NCI-H1092 treated with DMSO at 0.1 percent for 48 hours (cell line): Measurements from ENCODE around the gene UROC1.

ENCODE experiments used
- DNase-seq: peaks from one replicate; lab custom pipeline; 2025; lab: John Stamatoyannopoulos, UW

Gene UROC1

GRCh38 chr3:126459763-126460127 is 57.8 kb downstream of the UROC1 start:
- no peak for DNase-seq

GRCh38 chr3:126459111-126459762 is 58.3 kb downstream of the UROC1 start:
- DNase-seq: no peak

- no peak for DNase-seq
These were observed 60.7 kb downstream of the UROC1 start for GRCh38 chr3:126456766-126457388.

GRCh38 chr3:126456211-126456610 is 61.4 kb downstream of the UROC1 start:
- DNase-seq: no peak

GRCh38 chr3:126454437-126455198 is 63.0 kb downstream of the UROC1 start:
- DNase-seq: no peak

- no peak for DNase-seq
These were observed 63.5 kb downstream of the UROC1 start for GRCh38 chr3:126454025-126454424.

- no peak for DNase-seq
These were observed 65.4 kb downstream of the UROC1 start for GRCh38 chr3:126452213-126452612.

- no peak for DNase-seq
These were observed 66.1 kb downstream of the UROC1 start for GRCh38 chr3:126451511-126451910.

GRCh38 chr3:126450744-126451143 is 66.8 kb downstream of the UROC1 start:
- DNase-seq: no peak

- no peak for DNase-seq
These were observed 67.4 kb downstream of the UROC1 start for GRCh38 chr3:126450219-126450618.

- DNase-seq: no peak
These were observed 67.9 kb downstream of the UROC1 start for GRCh38 chr3:126449621-126450051.

GRCh38 chr3:126448893-126449180 is 68.7 kb downstream of the UROC1 start:
- DNase-seq: no peak

- no peak for DNase-seq
These were observed 69.3 kb downstream of the UROC1 start for GRCh38 chr3:126448136-126448892.

GRCh38 chr3:126447456-126448106 is 70.0 kb downstream of the UROC1 start:
- DNase-seq: no peak

GRCh38 chr3:126446791-126447190 is 70.8 kb downstream of the UROC1 start:
- DNase-seq: peak; percentile 7

- DNase-seq: no peak
These were observed 71.3 kb downstream of the UROC1 start for GRCh38 chr3:126446301-126446700.

- DNase-seq: no peak
These were observed 72.1 kb downstream of the UROC1 start for GRCh38 chr3:126445506-126445905.

- DNase-seq: no peak
These were observed 74.7 kb downstream of the UROC1 start for GRCh38 chr3:126442856-126443242.

- DNase-seq: no peak
These were observed 75.3 kb downstream of the UROC1 start for GRCh38 chr3:126442094-126442855.

- no peak for DNase-seq
These were observed 76.2 kb downstream of the UROC1 start for GRCh38 chr3:126441256-126441880.

- no peak for DNase-seq
These were observed 76.9 kb downstream of the UROC1 start for GRCh38 chr3:126440709-126440995.
